ENCODE measurements around the gene SNX13.

Gene SNX13

GRCh38 chr7:17962652-17963051 lies 22.4 kb upstream of the SNX13 start:
- Mint-ChIP-seq H3K36me3 (ENCODE audit: low read depth) (no peaks in the 10 kb centered on the region), H3K27me3 (peaks cover 14% of the 10 kb centered on the region), H3K27ac (no peak overlapping the region), H3K4me1 (ENCODE audit: low read depth) (no peaks in the 10 kb centered on the region), H3K4me3 (no peak overlapping the region), H3K9me3 (no peaks in the 10 kb centered on the region)

GRCh38 chr7:17957871-17958270 lies 17.6 kb upstream of the SNX13 start:
- H3K36me3 Mint-ChIP-seq (ENCODE audit: low read depth) = no peaks in the 10 kb centered on the region
- H3K9me3 Mint-ChIP-seq = no peaks in the 10 kb centered on the region
- H3K4me3 Mint-ChIP-seq = no peak overlapping the region
- peaks cover 21% of the 10 kb centered on the region for H3K27me3 Mint-ChIP-seq
- peaks cover 3% of the 10 kb centered on the region for H3K4me1 Mint-ChIP-seq (ENCODE audit: low read depth)
- H3K27ac Mint-ChIP-seq = no peak overlapping the region

GRCh38 chr7:17952387-17952786 lies 12.1 kb upstream of the SNX13 start:
- no peak overlapping the region for H3K27ac Mint-ChIP-seq
- H3K9me3 Mint-ChIP-seq = no peaks in the 10 kb centered on the region
- no peak overlapping the region for H3K4me3 Mint-ChIP-seq
- H3K36me3 Mint-ChIP-seq (ENCODE audit: low read depth) = no peaks in the 10 kb centered on the region
- peaks cover 16% of the 10 kb centered on the region for H3K4me1 Mint-ChIP-seq (ENCODE audit: low read depth)
- peaks cover 13% of the 10 kb centered on the region for H3K27me3 Mint-ChIP-seq

GRCh38 chr7:17951742-17952254 lies 11.5 kb upstream of the SNX13 start:
- Mint-ChIP-seq H3K36me3 (ENCODE audit: low read depth) (no peaks in the 10 kb centered on the region), H3K4me1 (ENCODE audit: low read depth) (peaks cover 22% of the 10 kb centered on the region), H3K27ac (no peak overlapping the region), H3K4me3 (no peak overlapping the region), H3K9me3 (no peaks in the 10 kb centered on the region), H3K27me3 (peaks cover 13% of the 10 kb centered on the region)

- Mint-ChIP-seq H3K9me3 (no peaks in the 10 kb centered on the region), H3K36me3 (ENCODE audit: low read depth) (no peaks in the 10 kb centered on the region), H3K4me3 (no peak overlapping the region), H3K27me3 (peaks cover 5% of the 10 kb centered on the region), H3K4me1 (ENCODE audit: low read depth) (peaks cover 26% of the 10 kb centered on the region), H3K27ac (no peak overlapping the region)
These were observed 8.4 kb upstream of the SNX13 start for GRCh38 chr7:17948526-17949238.

- H3K9me3 Mint-ChIP-seq = no peaks in the 10 kb centered on the region
- peaks cover 20% of the 10 kb centered on the region for H3K4me1 Mint-ChIP-seq (ENCODE audit: low read depth)
- H3K27me3 Mint-ChIP-seq = no peaks in the 10 kb centered on the region
- no peaks in the 10 kb centered on the region for H3K36me3 Mint-ChIP-seq (ENCODE audit: low read depth)
- H3K4me3 Mint-ChIP-seq = no peak overlapping the region
- H3K27ac Mint-ChIP-seq = no peak overlapping the region
These were observed 7.3 kb upstream of the SNX13 start for GRCh38 chr7:17947620-17948019.

GRCh38 chr7:17946591-17946990 lies 6.3 kb upstream of the SNX13 start:
- no peaks in the 10 kb centered on the region for H3K27me3 Mint-ChIP-seq
- H3K36me3 Mint-ChIP-seq (ENCODE audit: low read depth) = no peaks in the 10 kb centered on the region
- H3K4me1 Mint-ChIP-seq (ENCODE audit: low read depth) = peaks cover 21% of the 10 kb centered on the region
- peak overlapping the region; percentile 40 for H3K4me3 Mint-ChIP-seq
- no peak overlapping the region for H3K27ac Mint-ChIP-seq
- H3K9me3 Mint-ChIP-seq = no peaks in the 10 kb centered on the region

- Mint-ChIP-seq H3K36me3 (ENCODE audit: low read depth) (no peaks in the 10 kb centered on the region), H3K9me3 (no peaks in the 10 kb centered on the region), H3K27me3 (no peaks in the 10 kb centered on the region), H3K4me3 (no peak overlapping the region), H3K27ac (no peak overlapping the region), H3K4me1 (ENCODE audit: low read depth) (peaks cover 28% of the 10 kb centered on the region)
These were observed 4.4 kb upstream of the SNX13 start for GRCh38 chr7:17944720-17945119.

GRCh38 chr7:17943006-17943405 lies 2.7 kb upstream of the SNX13 start:
- peaks cover 41% of the 10 kb centered on the region for H3K4me1 Mint-ChIP-seq (ENCODE audit: low read depth)

GRCh38 chr7:17942231-17942630 lies 1.9 kb upstream of the SNX13 start:
- H3K9me3 Mint-ChIP-seq = no peaks in the 10 kb centered on the region
- H3K4me3 Mint-ChIP-seq = peak overlapping the region; percentile 8
- H3K27me3 Mint-ChIP-seq = no peaks in the 10 kb centered on the region
- H3K4me1 Mint-ChIP-seq (ENCODE audit: low read depth) = peaks cover 43% of the 10 kb centered on the region
- H3K36me3 Mint-ChIP-seq (ENCODE audit: low read depth) = no peaks in the 10 kb centered on the region
- peak overlapping the region; percentile 13 for H3K27ac Mint-ChIP-seq

More at GRCh38 chr7:17943006-17943405, 2.7 kb upstream of the SNX13 start:
- Mint-ChIP-seq H3K36me3 (ENCODE audit: low read depth) (no peaks in the 10 kb centered on the region), H3K9me3 (no peaks in the 10 kb centered on the region), H3K27ac (no peak overlapping the region), H3K27me3 (no peaks in the 10 kb centered on the region), H3K4me3 (no peak overlapping the region)

GRCh38 chr7:17940951-17941431 lies 697 bp upstream of the SNX13 start:
- H3K27me3 Mint-ChIP-seq = no peaks in the 10 kb centered on the region
- peak overlapping the region; percentile 96 for H3K27ac Mint-ChIP-seq
- H3K36me3 Mint-ChIP-seq (ENCODE audit: low read depth) = peaks cover 4% of the 10 kb centered on the region
- H3K4me1 Mint-ChIP-seq (ENCODE audit: low read depth) = peaks cover 43% of the 10 kb centered on the region
- H3K9me3 Mint-ChIP-seq = no peaks in the 10 kb centered on the region
- peak overlapping the region; percentile 96 for H3K4me3 Mint-ChIP-seq

GRCh38 chr7:17939606-17940301 lies 540 bp downstream of the SNX13 start:
- H3K27ac Mint-ChIP-seq = peak overlapping the region; percentile 96
- H3K9me3 Mint-ChIP-seq = no peaks in the 10 kb centered on the region
- H3K36me3 Mint-ChIP-seq (ENCODE audit: low read depth) = peaks cover 9% of the 10 kb centered on the region
- H3K4me3 Mint-ChIP-seq = peak overlapping the region; percentile 96
- no peaks in the 10 kb centered on the region for H3K27me3 Mint-ChIP-seq
- peaks cover 53% of the 10 kb centered on the region for H3K4me1 Mint-ChIP-seq (ENCODE audit: low read depth)

GRCh38 chr7:17939211-17939605 lies 1.1 kb downstream of the SNX13 start:
- peak overlapping the region; percentile 96 for H3K27ac Mint-ChIP-seq
- H3K4me3 Mint-ChIP-seq = peak overlapping the region; percentile 96
- peaks cover 58% of the 10 kb centered on the region for H3K4me1 Mint-ChIP-seq (ENCODE audit: low read depth)
- peaks cover 9% of the 10 kb centered on the region for H3K36me3 Mint-ChIP-seq (ENCODE audit: low read depth)
- no peaks in the 10 kb centered on the region for H3K27me3 Mint-ChIP-seq
- no peaks in the 10 kb centered on the region for H3K9me3 Mint-ChIP-seq

GRCh38 chr7:17937506-17938120 lies 2.7 kb downstream of the SNX13 start:
- H3K4me1 Mint-ChIP-seq (ENCODE audit: low read depth) = peaks cover 74% of the 10 kb centered on the region
- H3K36me3 Mint-ChIP-seq (ENCODE audit: low read depth) = peaks cover 9% of the 10 kb centered on the region
- H3K4me3 Mint-ChIP-seq = peak overlapping the region; percentile 96
- H3K27me3 Mint-ChIP-seq = no peaks in the 10 kb centered on the region
- H3K9me3 Mint-ChIP-seq = no peaks in the 10 kb centered on the region
- H3K27ac Mint-ChIP-seq = peak overlapping the region; percentile 34

- no peak overlapping the region for H3K27ac Mint-ChIP-seq
- H3K4me3 Mint-ChIP-seq = no peak overlapping the region
- peaks cover 76% of the 10 kb centered on the region for H3K4me1 Mint-ChIP-seq (ENCODE audit: low read depth)
- H3K9me3 Mint-ChIP-seq = no peaks in the 10 kb centered on the region
- no peaks in the 10 kb centered on the region for H3K27me3 Mint-ChIP-seq
- peaks cover 9% of the 10 kb centered on the region for H3K36me3 Mint-ChIP-seq (ENCODE audit: low read depth)
These were observed 4.0 kb downstream of the SNX13 start for GRCh38 chr7:17936321-17936720.

Measured in stimulated activated naive CD8-positive, alpha-beta T cell treated with anti-CD3 and anti-CD28 coated beads, Interleukin-15, Interleukin-2, amounts not matched to agents 100 ng/mL and 50 ng/mL, for 24 hours (primary cell).